NCI-H345 treated with DMSO at 0.1 percent for 48 hours (cell line): ENCODE data around the gene CCDC88A.

Experiments
- DNase-seq: peaks from one replicate; lab custom pipeline; 2025; ENCODE audit not compliant: unreplicated experiment; lab: John Stamatoyannopoulos, UW

Gene CCDC88A

DNA sequence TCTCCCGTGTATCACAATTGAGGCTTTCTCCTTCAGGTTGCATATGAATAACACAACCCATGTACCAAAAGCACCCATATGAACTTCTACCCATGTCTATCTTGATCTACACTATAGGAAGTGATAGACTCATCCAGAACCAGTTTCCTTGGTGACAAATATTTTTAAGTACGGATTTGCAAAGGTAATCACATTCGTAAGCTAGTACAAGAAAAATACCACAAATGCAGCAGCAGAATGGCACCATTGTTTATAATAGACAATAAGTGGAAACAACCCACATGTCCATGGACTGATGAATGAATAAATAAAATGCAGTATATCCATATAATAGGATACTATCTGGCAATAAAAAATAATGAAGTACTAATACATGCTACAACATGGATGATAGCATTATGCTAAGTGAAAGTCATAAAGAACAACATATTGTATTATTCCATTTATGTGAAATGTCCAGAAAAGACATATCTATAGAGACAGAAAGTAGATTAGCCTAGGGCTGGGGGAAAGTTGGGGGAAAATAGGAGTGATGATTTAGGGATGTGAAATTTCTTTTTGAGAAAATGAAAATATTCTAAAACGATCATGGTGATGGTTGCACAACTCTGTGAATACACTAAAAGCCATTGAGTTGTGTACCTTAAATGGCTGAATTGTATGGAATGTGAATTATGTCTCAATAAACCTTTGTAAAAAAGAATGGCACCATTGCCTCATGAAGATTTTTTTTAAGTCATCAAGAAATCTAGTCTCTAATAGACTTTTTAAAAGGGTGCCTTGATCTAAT, 3.4 kb upstream of the CCDC88A start:
- DNase-seq = no peak

DNA sequence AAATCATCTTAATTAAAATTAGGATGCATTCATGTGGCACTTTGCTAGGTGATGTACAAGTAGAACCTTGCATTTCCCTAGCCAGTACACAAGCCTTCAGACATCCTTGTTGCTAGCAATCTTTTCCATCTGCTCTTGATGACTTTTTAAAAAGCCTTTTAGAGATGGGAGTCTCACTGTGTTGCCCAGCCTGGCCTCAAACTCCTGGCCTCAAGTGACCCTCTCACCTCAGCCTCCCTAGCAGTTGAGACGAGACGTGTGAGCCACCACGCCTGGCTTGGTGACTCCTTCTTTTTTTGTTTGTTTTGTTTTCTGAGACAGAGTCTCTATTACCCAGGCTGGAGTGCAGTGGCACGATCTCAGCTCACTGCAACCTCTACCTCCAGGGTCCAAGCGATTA, 1.7 kb upstream of the CCDC88A start:
- no peak for DNase-seq

GRCh38 chr2:55420871-55421270, 1.2 kb upstream of the CCDC88A start:
- no peak for DNase-seq

- no peak for DNase-seq
These were observed 726 bp upstream of the CCDC88A start for GRCh38 chr2:55420439-55420725.

GRCh38 chr2:55419233-55419678, 400 bp downstream of the CCDC88A start:
- peak; percentile 43 for DNase-seq

GRCh38 chr2:55418512-55419232, 984 bp downstream of the CCDC88A start:
- DNase-seq = no peak

DNA sequence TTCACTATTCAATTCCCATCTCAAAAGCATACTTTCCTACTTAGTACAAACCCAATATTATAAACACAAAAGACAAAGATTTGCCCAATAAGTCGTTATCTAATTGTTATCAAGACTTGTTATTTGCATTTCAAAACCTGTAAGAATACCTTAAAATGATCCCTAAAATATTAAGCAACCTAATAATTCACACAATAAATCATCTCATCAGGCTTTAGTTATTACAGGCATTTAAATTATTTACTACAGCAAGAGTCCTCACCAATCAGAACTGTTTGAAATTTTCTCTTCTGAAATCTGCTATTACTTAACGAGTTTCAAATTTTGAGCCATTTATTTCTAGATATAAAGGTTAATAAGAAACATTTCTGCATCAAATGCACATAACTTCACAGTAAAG, 1.6 kb downstream of the CCDC88A start:
- DNase-seq = no peak

GRCh38 chr2:55416786-55417568, 2.7 kb downstream of the CCDC88A start:
- DNase-seq = no peak

GRCh38 chr2:55415300-55415699, 4.4 kb downstream of the CCDC88A start:
- no peak for DNase-seq

GRCh38 chr2:55408918-55409868, 10.5 kb downstream of the CCDC88A start:
- DNase-seq = no peak

DNA sequence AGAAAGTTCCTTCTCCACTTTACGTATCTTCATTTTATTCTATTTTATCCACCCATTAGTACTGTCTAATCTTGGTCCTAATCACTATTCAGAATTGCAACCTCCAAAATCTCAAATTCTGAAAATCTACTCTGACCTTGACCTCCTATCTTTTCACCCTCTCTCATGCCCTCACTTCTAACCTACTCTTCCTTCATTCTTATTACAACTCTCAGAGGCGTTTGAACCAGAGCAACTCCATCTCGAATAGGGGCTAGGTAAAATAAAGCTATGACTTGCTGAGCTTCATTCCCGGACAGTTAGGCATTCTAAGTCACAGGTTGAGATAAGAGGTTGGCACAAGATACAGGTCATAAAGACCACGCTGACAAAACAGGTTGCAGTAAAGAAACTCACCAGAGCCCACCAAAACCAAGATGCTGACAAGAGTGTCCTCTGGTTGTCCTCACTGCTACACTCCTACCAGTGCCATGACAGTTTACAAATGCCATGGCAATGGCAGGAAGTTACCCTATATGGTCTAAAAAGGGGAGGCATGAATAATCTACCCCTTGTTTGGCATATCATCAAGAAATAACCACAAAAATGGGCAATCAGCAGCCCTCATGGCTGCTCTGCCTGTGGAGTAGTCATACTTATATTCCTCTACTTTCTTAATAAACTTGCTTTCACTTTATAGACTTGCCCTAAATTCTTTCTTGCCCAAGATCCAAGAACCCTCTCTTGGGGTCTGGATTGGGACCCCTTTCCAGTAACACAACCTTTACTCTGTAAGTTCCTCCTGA, 11.4 kb downstream of the CCDC88A start:
- DNase-seq = no peak

- no peak for DNase-seq
These were observed 14.5 kb downstream of the CCDC88A start for GRCh38 chr2:55405116-55405515.

GRCh38 chr2:55403256-55403998, 16.2 kb downstream of the CCDC88A start:
- no peak for DNase-seq

DNA sequence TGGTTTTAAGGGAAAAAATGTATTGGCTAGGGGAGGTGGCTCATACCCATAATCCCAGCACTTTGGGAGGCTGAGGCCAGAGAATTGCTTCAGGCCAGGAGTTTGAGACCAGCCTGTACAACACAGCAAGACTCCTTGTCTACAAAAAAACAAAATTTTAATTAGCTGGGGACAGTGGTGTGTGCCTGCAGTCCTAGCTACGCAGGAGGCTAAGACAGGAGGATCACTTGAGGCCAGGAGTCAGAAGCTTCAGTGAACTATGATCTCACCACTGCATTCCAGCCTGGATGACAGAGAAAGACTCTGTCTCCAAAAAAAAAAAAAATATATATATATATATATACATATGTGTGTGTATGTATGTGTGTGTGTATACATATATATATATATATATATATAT, 18.5 kb downstream of the CCDC88A start:
- DNase-seq = no peak

- no peak for DNase-seq
These were observed 19.3 kb downstream of the CCDC88A start for GRCh38 chr2:55400332-55400731.

DNA sequence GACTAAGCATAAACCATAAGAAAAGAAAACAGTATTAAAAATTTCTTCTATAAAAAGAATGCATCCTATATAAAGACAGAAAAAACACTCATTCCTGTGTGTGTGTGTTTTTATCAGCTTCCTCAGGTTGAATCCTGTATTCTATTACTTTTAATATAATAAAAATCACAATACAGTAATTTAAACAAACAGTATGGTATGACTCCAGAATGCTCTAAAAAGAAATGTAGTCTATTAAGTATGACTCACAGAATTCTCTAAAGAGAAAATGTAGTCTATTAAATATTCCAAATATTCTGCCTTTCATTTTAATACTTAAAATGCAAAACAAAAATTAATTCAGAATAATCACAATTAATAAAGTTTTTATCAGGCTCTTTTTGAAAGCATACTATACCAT, 19.8 kb downstream of the CCDC88A start:
- DNase-seq = no peak

DNA sequence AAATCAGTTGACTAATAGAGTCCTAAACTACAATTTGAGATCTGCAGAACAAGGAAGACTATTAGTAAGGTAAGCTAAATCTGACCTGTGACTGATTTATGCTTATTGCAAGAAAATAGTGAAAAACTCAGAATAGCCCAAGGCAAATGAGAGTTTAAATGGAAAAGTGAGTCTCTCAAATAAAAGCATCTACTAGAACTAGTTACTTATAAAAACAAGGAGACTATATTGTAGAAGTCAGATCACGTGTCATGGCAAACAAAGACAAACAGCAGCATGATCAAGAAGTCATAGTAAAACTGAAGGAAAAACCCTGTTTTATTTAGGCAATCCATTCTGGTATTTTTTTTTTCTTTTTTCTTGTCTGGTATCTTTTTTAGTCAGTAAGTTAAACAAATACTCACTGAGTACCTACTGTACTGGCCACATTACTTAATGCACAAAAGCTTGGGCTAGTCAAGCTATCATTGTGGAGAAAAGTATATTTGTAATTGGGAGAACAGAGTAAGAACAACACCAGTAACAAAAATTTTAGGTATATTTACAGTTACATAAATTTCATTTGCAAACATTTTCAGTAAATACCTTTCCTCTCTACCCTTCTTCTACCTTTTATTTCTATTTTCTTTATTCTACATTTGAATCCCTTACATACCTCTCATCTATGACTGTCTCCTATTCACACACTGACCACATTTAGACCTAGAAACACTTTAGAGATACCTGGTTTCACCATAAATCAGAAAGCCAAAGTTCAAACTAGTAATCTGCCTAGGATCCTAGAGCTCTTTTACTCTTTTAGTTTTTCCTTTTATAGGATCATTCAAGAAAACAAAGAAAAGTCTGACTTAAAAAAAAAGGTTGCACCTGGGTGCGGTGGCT, 23.7 kb downstream of the CCDC88A start:
- DNase-seq = no peak

DNA sequence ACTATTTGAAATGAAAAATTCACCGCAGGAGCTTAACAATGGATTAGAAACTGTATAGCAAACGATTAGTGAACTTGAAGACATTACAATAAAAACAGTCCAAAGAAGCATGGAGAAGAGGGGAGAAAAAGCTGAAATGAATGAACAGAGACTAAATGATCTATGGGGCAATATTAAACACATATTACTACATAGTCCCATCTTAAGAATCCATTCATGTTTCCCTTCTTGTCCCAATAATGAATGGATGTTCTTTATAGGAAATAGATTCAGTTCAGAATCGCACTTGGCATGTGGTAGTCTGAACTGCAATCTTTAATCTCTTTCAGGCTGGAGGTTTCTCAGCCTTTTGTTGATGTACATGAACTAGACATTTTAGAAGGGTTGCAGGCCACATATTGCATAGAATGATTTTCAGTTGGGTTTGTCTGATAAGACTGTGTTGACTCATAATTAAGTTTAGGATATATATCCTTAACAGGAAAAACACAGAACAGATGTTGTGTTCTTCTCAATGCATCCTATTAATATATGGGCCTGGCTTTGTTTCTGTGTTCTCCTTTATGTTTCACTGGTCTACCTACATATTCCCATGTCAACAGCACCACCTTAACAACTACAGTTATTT, 27.9 kb downstream of the CCDC88A start:
- DNase-seq = no peak
